Measurements from ENCODE around the gene ZNF831. TPM values are rescaled to one million over a fixed set of nuclear protein-coding genes. Genes with fewer than 3 reads are reported as not detected.

ZNF831 gene
- total RNA-seq, result 10 to 100 TPM; 10.9 to 11.9 TPM

- Mint-ChIP-seq H3K9me3 (peaks cover 2% of the 10 kb centered on the region), H3K4me3 (peak within 1 kb of the TSS; percentile 95), H3K4me1 (ENCODE audit: low read depth) (peaks cover 84% of the 10 kb centered on the region), H3K36me3 (ENCODE audit: low read depth) (peaks cover 28% of the 10 kb centered on the region), H3K27me3 (no peaks in the 10 kb centered on the region), H3K27ac (peak within 1 kb of the TSS; percentile 98)
- TF ChIP-seq CTCF (IDR thresholded peaks at IDR 0.05), result no peak
- ChIA-PET POLR2A (interaction anchor here (1.1 to 4.7 kb wide), 5 partner anchors 10 to 132 kb away, joined by 5 to 44 read pairs (median 26); partner anchors contain the start of gene ATP5F1E), CTCF (interaction anchor here (0.6 to 3.5 kb wide), 13 partner anchors 11 to 132 kb away, joined by 3 to 22 read pairs (median 3); partner anchors contain the start of gene ATP5F1E)
- peak; percentile 57 for DNase-seq
- peak; percentile 19 for ATAC-seq
- intact Hi-C loops (cut with micrococcal nuclease), result loop anchor here (2.0 to 5.0 kb wide), 2 partner anchors 17 to 42 kb away; no protein-coding TSS in a partner anchor
These were observed at the start of gene ZNF831 for GRCh38 chr20:59163631-59164530. Gene ZNF831 (plus strand): TSS chr20:59163821. CDS start chr20:59191020, 27,199 bp downstream.

- Mint-ChIP-seq H3K27me3 (no peaks in the 10 kb centered on the region), H3K36me3 (ENCODE audit: low read depth) (peaks cover 9% of the 10 kb centered on the region), H3K4me1 (ENCODE audit: low read depth) (peaks cover 56% of the 10 kb centered on the region), H3K27ac (no peak overlapping the region), H3K4me3 (no peak overlapping the region), H3K9me3 (peaks cover 10% of the 10 kb centered on the region)
- intact Hi-C loops (cut with micrococcal nuclease), result no loop called here
- no peak for ATAC-seq
- POLR2A ChIA-PET, result interaction anchor here (1.0 kb wide), 1 partner anchor 33 kb away, joined by 3 read pairs; no protein-coding TSS in a partner anchor
- TF ChIP-seq CTCF (IDR thresholded peaks at IDR 0.05), result no peak
- CTCF ChIA-PET, result interaction anchor here (0.6 to 6.9 kb wide), 4 partner anchors 30 to 266 kb away, joined by 3 to 36 read pairs (median 4); partner anchors contain the start of gene GNAS-AS1
- no peak for DNase-seq
These were observed 46.1 kb upstream of the ZNF831 start for GRCh38 chr20:59117526-59117925.

GRCh38 chr20:59118855-59119254, 44.8 kb upstream of the ZNF831 start:
- Mint-ChIP-seq H3K27ac (no peak overlapping the region), H3K9me3 (peaks cover 10% of the 10 kb centered on the region), H3K4me3 (no peak overlapping the region), H3K36me3 (ENCODE audit: low read depth) (peaks cover 9% of the 10 kb centered on the region), H3K4me1 (ENCODE audit: low read depth) (peaks cover 69% of the 10 kb centered on the region), H3K27me3 (no peaks in the 10 kb centered on the region)
- no peak for TF ChIP-seq CTCF (IDR thresholded peaks at IDR 0.05)
- POLR2A ChIA-PET, result interaction anchor here (0.6 to 6.6 kb wide), 2 partner anchors 40 to 56 kb away, joined by 3 to 32 read pairs; no protein-coding TSS in a partner anchor
- intact Hi-C loops (cut with micrococcal nuclease), result no loop called here
- no peak for DNase-seq
- ATAC-seq, result no peak
- CTCF ChIA-PET, result interaction anchor here (0.8 to 6.9 kb wide), 2 partner anchors 31 to 76 kb away, joined by 3 to 36 read pairs; no protein-coding TSS in a partner anchor

GRCh38 chr20:59120491-59120890, 43.1 kb upstream of the ZNF831 start:
- H3K4me3 Mint-ChIP-seq, result no peak overlapping the region
- ATAC-seq, result peak; percentile 15
- H3K4me1 Mint-ChIP-seq (ENCODE audit: low read depth), result peaks cover 75% of the 10 kb centered on the region
- H3K9me3 Mint-ChIP-seq, result peaks cover 10% of the 10 kb centered on the region
- no peaks in the 10 kb centered on the region for H3K27me3 Mint-ChIP-seq
- peaks cover 9% of the 10 kb centered on the region for H3K36me3 Mint-ChIP-seq (ENCODE audit: low read depth)
- intact Hi-C loops (cut with micrococcal nuclease), result loop anchor here (5.0 kb wide), 1 partner anchor 42 kb away; the partner anchor contains the start of gene ZNF831
- no peak for TF ChIP-seq CTCF (IDR thresholded peaks at IDR 0.05)
- DNase-seq, result peak; percentile 67
- POLR2A ChIA-PET, result interaction anchor here (0.6 to 6.6 kb wide), 6 partner anchors 22 to 57 kb away, joined by 3 to 44 read pairs (median 22); partner anchors contain the start of gene ZNF831
- CTCF ChIA-PET, result interaction anchor here (0.9 to 6.9 kb wide), 6 partner anchors 8 to 87 kb away, joined by 3 to 36 read pairs (median 4); no protein-coding TSS in a partner anchor
- H3K27ac Mint-ChIP-seq, result peak overlapping the region; percentile 97
